GM19240 (cell line): ENCODE data around the gene CST4.
"Not testable (repeated sequence)": the region's sequence is repeated elsewhere in the genome, so short reads cannot be mapped to it uniquely, and the experiment has no call there.

Experiments used
- DNase-seq: peaks from one replicate; pipeline ENCODE4 v3.0.0; 2011; ENCODE audit warnings: low spot score; ENCODE audit not compliant: insufficient read length

The CST4 gene

DNA sequence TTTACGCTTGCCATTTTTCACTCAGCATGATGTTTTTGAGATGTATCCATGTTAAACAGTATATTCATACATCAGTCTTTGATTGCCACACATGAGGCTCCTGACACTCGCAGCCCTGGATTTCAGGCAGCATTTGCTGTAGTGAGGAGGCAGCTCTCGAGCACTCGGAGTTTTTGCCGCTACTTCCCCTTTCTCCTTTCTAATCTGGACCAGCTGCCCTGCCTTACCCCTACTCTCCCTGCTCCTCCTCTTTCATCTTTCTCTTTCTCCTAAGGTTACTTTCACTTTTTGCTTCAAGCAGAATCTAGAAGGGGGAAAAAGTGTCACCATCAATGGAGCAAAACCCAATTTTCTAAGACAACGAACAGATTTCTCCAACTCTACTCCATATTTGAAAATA is 45.2 kb downstream of the CST4 start:
- no peak for DNase-seq

GRCh38 chr20:23641936-23642751 is 46.7 kb downstream of the CST4 start:
- no peak for DNase-seq

GRCh38 chr20:23640671-23641667 is 47.9 kb downstream of the CST4 start:
- no peak for DNase-seq

DNA sequence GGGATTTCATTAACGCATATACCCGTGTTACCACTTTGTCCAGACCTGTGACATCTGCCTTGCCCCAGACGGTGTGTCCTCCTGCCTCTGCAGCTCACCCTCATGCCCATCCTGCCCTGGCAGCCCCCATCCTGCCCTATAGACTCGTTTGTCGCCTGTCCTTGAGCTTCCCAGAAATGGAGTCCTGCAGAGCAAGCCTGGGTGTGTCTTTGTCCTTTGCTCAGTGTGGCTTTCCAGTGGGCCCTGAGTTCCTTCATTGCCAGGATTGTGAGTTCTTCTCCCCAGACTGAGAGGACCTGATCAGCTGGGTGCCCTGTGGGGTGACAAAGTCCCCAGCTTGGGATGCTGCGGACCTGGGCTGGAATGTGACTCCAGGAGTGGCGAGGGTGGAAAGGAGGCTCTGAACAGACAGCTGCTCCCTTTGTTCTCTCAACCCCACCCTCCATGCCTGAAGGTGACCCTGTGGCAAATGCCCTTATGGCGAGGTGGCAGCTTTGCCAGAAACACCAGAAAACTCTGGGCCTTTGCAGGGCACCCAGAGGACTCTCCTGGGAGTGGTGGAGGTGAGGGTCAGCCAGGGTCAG is 48.7 kb downstream of the CST4 start:
- DNase-seq = no peak

- no peak for DNase-seq
These were observed 49.3 kb downstream of the CST4 start for GRCh38 chr20:23639490-23639958.

GRCh38 chr20:23638309-23638708 is 50.5 kb downstream of the CST4 start:
- no peak for DNase-seq

GRCh38 chr20:23637282-23638221 is 51.3 kb downstream of the CST4 start, which contains the start of gene CST3:
TSS of gene CST3 (minus strand) at chr20:23637955. CDS start at chr20:23637862, 93 bp downstream.
- peak; percentile 33 for DNase-seq

- no peak for DNase-seq
These were observed 51.9 kb downstream of the CST4 start for GRCh38 chr20:23636908-23637281.

DNA sequence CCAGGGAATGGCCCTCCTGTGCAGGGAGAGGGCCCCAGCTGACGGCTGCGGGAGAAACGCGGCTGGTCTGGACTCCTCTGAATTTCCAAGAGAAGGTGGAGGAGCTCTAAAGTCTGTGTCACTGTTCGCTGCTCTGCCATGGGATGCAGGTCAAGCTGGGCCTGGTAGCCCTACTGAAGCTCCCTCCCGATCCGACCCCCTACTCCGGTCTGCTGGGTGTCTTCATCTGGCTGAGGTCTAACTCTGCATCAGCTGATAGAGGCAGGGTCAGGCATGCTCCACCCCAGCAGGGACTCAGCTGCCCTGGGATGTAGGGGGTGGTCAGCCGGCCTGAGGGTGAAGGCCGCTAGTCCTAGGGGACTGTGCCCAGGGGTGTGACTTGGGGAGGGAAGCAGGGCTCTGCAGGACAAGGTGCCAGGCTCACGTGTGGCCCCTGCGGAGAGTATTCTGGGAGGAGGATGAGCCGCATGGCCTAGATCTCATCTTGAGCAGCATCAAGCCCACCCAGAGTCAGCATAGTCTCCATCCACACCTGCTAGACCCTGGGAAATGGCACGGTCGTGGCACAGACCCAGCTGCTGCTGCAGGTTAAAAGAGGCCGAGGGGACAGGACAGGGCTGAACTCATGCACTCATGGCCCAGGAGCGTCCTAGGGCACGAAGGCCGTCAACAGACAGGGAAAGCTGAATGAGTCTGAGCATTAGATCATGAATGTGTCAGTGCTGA is 52.5 kb downstream of the CST4 start:
- no peak for DNase-seq

GRCh38 chr20:23635768-23636090 is 53.1 kb downstream of the CST4 start:
- not testable (repeated sequence) for DNase-seq
